Fibroblast of mammary gland (primary cell): Measurements from ENCODE around the gene TBC1D22A.

ENCODE experiments used
- DNase-seq: peaks from one replicate; pipeline ENCODE4 v3.0.0-alpha.2; 2010; ENCODE audit warnings: low read depth
- H3K4me3 ChIP-seq: 2 replicates; pipeline ENCODE4 v1.5.1; 2011; ENCODE audit warnings: low read depth, mild to moderate bottlenecking, low read length, moderate library complexity; ENCODE audit not compliant: control insufficient read depth
- TF ChIP-seq, protein P1 (sequence below): conservative IDR thresholded peaks from 2 replicates; pipeline ENCODE4 v1.5.1; 2011; ENCODE audit warnings: low read depth, low read length, inconsistent platforms; ENCODE audit not compliant: control insufficient read depth, insufficient read depth

Gene TBC1D22A

DNA sequence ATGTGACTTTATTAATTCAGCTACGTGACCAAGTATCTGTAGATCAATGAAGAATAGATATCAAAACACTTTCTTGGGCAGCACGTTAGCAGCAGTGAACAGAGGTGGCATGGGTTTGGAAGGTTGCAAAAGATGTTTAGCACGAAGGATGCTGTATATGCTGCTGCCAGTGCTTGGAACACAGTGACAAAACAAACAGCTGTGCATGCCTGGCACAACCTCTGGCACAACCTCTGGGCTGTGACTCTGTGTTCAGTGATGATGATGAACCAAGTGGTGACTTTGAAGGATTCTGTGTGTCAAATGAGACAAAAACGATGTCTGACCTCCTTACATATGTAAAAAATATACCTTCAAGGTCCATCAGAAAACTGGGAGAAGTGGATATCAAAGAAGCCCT, 104.7 kb downstream of the TBC1D22A start:
- peak; percentile 40 for DNase-seq
- TF ChIP-seq, protein P1, sequence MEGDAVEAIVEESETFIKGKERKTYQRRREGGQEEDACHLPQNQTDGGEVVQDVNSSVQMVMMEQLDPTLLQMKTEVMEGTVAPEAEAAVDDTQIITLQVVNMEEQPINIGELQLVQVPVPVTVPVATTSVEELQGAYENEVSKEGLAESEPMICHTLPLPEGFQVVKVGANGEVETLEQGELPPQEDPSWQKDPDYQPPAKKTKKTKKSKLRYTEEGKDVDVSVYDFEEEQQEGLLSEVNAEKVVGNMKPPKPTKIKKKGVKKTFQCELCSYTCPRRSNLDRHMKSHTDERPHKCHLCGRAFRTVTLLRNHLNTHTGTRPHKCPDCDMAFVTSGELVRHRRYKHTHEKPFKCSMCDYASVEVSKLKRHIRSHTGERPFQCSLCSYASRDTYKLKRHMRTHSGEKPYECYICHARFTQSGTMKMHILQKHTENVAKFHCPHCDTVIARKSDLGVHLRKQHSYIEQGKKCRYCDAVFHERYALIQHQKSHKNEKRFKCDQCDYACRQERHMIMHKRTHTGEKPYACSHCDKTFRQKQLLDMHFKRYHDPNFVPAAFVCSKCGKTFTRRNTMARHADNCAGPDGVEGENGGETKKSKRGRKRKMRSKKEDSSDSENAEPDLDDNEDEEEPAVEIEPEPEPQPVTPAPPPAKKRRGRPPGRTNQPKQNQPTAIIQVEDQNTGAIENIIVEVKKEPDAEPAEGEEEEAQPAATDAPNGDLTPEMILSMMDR: no peak
- no peak overlapping the region for H3K4me3 ChIP-seq

DNA sequence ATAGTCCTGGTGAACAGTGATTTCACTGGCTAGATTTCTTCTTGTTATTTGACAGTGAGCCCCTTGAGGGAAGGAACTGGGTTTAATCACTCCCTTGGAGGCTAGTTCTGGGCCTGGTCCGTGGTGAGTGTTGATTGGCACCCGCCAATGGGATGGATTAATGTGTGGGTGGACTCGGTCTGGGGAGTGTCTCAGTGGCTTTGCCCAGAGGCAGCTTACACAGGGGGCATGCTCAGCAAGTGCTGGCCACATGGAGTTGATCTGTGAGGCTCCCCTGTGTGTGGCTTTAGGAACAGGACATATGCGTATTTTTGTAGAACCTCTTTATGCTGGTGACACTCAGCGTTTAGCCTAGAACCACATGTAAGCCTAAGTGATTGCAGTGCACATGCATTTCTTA, 106.9 kb downstream of the TBC1D22A start:
- DNase-seq: no peak

DNA sequence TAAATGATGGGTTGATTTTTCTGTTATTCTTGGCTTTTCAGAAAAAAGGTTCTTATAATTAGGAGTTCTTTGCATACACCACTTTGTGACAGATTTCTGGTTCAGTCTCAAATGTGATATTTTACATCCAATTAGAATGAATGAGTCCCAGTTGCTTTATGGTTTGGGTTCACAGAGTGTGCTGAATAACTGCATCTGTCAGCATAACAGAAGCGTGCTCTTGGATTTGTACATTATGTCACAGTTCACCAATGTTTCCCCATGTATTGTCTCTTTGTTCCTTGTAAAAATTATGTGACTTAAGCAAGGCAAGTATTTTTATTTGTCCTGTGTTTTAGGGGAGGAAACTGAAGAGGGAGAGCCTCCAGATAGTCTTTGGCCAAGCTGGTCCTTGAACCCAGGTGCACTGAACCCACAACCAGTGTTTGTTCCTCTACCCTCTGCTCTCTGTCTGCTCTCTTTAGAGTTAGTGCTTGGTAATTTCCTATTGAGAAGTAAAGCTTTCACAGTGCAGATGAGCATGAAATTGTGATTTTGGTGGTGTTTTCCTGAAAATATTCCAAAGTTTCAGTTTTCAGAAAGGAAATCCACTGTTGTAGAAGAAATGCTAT, 107.5 kb downstream of the TBC1D22A start:
- no peak overlapping the region for H3K4me3 ChIP-seq
- TF ChIP-seq, protein P1: no peak
- no peak for DNase-seq

More for the DNA sequence above, 106.9 kb downstream of the TBC1D22A start:
- H3K4me3 ChIP-seq: no peak overlapping the region
- TF ChIP-seq, protein P1: no peak

DNA sequence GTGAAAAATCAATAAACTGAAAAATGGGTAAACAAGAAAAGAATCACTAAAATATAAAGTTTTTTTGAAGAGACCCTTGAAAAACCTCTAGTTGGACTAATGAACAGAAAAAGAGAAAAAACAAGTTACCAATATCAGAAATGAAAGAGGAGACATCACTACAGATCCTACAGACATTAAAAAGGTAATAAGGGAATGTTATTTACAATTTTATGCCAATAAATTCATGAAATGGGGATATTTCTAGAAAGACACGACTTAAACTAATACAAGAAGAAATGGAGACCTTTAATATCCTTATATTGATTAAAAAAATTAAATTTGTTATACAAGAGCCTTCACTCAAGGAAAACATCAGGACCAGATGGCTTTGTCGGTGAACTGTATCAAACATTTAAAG, 109.4 kb downstream of the TBC1D22A start:
- no peak for DNase-seq
- TF ChIP-seq, protein P1: no peak
- H3K4me3 ChIP-seq: no peak overlapping the region

DNA sequence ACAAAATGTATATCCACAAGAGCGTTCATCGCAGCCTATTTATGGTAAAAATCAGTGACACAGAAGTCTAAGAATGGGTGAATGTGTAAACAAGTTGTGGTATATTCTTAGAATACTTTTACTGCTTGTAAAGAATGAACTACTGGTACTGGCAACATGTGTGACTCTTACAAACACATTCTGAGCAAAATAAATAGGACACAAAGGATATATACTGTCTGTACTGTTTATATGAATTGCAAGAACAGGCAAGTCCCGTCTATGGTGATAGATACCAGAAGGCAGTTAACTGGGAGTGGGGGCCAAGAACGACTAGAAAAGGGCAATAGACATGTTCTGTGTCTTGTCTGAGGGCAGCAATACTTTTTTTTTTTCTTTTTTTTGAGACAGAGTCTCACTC, 112.6 kb downstream of the TBC1D22A start:
- H3K4me3 ChIP-seq: no peak overlapping the region
- TF ChIP-seq, protein P1: no peak
- DNase-seq: no peak

DNA sequence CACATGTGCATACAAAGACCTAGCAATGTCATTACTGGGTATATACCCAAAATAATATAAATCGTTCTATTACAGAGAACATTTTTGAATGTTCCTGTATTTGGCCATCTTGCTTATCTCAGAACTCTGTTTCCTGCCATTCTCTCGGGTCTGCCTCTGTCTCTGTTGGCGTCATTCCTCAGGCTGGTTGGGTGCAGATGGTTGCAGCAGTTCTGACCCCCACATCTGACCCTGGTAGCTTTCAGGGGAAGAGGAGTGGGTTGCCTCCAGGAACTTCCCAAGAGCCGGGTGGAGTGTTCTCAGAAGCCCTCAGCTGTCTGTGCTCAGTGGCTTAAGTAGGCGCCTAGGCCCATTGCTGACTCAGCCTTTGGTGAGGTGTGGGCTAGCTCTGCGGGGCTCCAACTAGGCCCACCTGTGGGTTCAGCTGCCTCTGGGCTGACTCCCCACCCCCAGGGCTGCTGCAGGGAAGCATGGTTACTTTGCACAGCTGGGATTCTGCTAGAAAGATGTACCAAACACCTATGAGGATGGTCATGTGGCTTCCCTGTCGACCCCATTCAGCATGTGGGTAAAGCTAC, 114.0 kb downstream of the TBC1D22A start:
- TF ChIP-seq, protein P1: no peak
- H3K4me3 ChIP-seq: no peak overlapping the region
- no peak for DNase-seq
